ENCODE results near the gene SLF1.

Gene SLF1

GRCh38 chr5:94731471-94731870, 113.0 kb downstream of the SLF1 start:
- Histone ChIP-seq H3K9me3 (ENCODE audit: severe bottlenecking) (no peaks in the 10 kb centered on the region), H3K27me3 (ENCODE audit: insufficient read depth, low read depth, severe bottlenecking) (no peaks in the 10 kb centered on the region), H3K4me3 (ENCODE audit: low read depth, low read length) (no peak overlapping the region), H3K36me3 (no peaks in the 10 kb centered on the region), H3K27ac (no peak overlapping the region)
- no peak for DNase-seq
- TF ChIP-seq CTCF (IDR thresholded peaks at IDR 0.05; ENCODE audit: low read depth, low read length): no peak

GRCh38 chr5:94736498-94736897, 118.0 kb downstream of the SLF1 start:
- no peak overlapping the region for H3K27ac ChIP-seq
- H3K4me3 ChIP-seq (ENCODE audit: low read depth, low read length): no peak overlapping the region
- DNase-seq: no peak
- H3K36me3 ChIP-seq: no peaks in the 10 kb centered on the region
- no peaks in the 10 kb centered on the region for H3K9me3 ChIP-seq (ENCODE audit: severe bottlenecking)
- H3K27me3 ChIP-seq (ENCODE audit: insufficient read depth, low read depth, severe bottlenecking): no peaks in the 10 kb centered on the region
- no peak for TF ChIP-seq CTCF (IDR thresholded peaks at IDR 0.05; ENCODE audit: low read depth, low read length)

- H3K4me3 ChIP-seq (ENCODE audit: low read depth, low read length): no peak overlapping the region
- H3K27me3 ChIP-seq (ENCODE audit: insufficient read depth, low read depth, severe bottlenecking): no peaks in the 10 kb centered on the region
- no peak for DNase-seq
- no peak for TF ChIP-seq CTCF (IDR thresholded peaks at IDR 0.05; ENCODE audit: low read depth, low read length)
- H3K27ac ChIP-seq: no peak overlapping the region
- H3K9me3 ChIP-seq (ENCODE audit: severe bottlenecking): no peaks in the 10 kb centered on the region
- H3K36me3 ChIP-seq: no peaks in the 10 kb centered on the region
Measured at GRCh38 chr5:94740286-94740685, 121.8 kb downstream of the SLF1 start.

- DNase-seq: no peak
- no peaks in the 10 kb centered on the region for H3K9me3 ChIP-seq (ENCODE audit: severe bottlenecking)
- H3K27ac ChIP-seq: no peak overlapping the region
- H3K27me3 ChIP-seq (ENCODE audit: insufficient read depth, low read depth, severe bottlenecking): no peaks in the 10 kb centered on the region
- TF ChIP-seq CTCF (IDR thresholded peaks at IDR 0.05; ENCODE audit: low read depth, low read length): no peak
- no peak overlapping the region for H3K4me3 ChIP-seq (ENCODE audit: low read depth, low read length)
- no peaks in the 10 kb centered on the region for H3K36me3 ChIP-seq
Measured at GRCh38 chr5:94742852-94743251, 124.4 kb downstream of the SLF1 start.

GRCh38 chr5:94744906-94745305, 126.4 kb downstream of the SLF1 start:
- no peaks in the 10 kb centered on the region for H3K36me3 ChIP-seq
- no peak for TF ChIP-seq CTCF (IDR thresholded peaks at IDR 0.05; ENCODE audit: low read depth, low read length)
- H3K9me3 ChIP-seq (ENCODE audit: severe bottlenecking): no peaks in the 10 kb centered on the region
- H3K27ac ChIP-seq: no peak overlapping the region
- H3K4me3 ChIP-seq (ENCODE audit: low read depth, low read length): no peak overlapping the region
- H3K27me3 ChIP-seq (ENCODE audit: insufficient read depth, low read depth, severe bottlenecking): no peaks in the 10 kb centered on the region
- DNase-seq: no peak

Data from WERI-Rb-1 (cell line).